Smooth muscle cell (in vitro differentiated cells): Measurements from ENCODE around the gene ATF3. TPM values are rescaled to one million over a fixed set of nuclear protein-coding genes. Genes with fewer than 3 reads are reported as not detected.

Experiments
- DNase-seq: peaks from one replicate; lab custom pipeline; 2025; ENCODE audit not compliant: unreplicated experiment; lab: John Stamatoyannopoulos, UW
- H2AFZ ChIP-seq: fragments of 200-600 bp; sonication (generic); 2 replicates; pipeline ENCODE4 v1.6.0; 2016; ENCODE audit warnings: antibody characterized with exemption, low read depth, mild to moderate bottlenecking
- H3F3A ChIP-seq: fragments of 200-600 bp; sonication (generic); 2 replicates; pipeline ENCODE4 v1.6.0; 2017; ENCODE audit warnings: antibody characterized with exemption, low read depth
- H3K27ac ChIP-seq: fragments of 200-600 bp; sonication (generic); 2 replicates; pipeline ENCODE4 v1.5.1; 2016; ENCODE audit warnings: low read depth, mild to moderate bottlenecking
- H3K27me3 ChIP-seq: fragments of 200-600 bp; sonication (generic); 2 replicates; pipeline ENCODE4 v1.6.1; 2016; ENCODE audit warnings: low read depth, mild to moderate bottlenecking
- H3K36me3 ChIP-seq: fragments of 200-600 bp; sonication (generic); 2 replicates; pipeline ENCODE4 v1.5.1; 2016; ENCODE audit warnings: low read depth
- H3K4me1 ChIP-seq: fragments of 200-600 bp; sonication (generic); 2 replicates; pipeline ENCODE4 v1.5.1; 2016; ENCODE audit warnings: low read depth
- H3K4me2 ChIP-seq: fragments of 200-600 bp; sonication (generic); 2 replicates; pipeline ENCODE4 v1.6.0; 2016; ENCODE audit warnings: mild to moderate bottlenecking
- H3K4me3 ChIP-seq: fragments of 200-600 bp; sonication (generic); 2 replicates; pipeline ENCODE4 v1.5.1; 2016; ENCODE audit warnings: mild to moderate bottlenecking
- H3K79me2 ChIP-seq: fragments of 200-600 bp; sonication (generic); 2 replicates; pipeline ENCODE4 v1.6.0; 2016; ENCODE audit warnings: low read depth, mild to moderate bottlenecking
- H3K9ac ChIP-seq: fragments of 200-600 bp; sonication (generic); 2 replicates; pipeline ENCODE4 v1.6.0; 2016; ENCODE audit warnings: low read depth
- H3K9me3 ChIP-seq: fragments of 200-600 bp; sonication (generic); replicated peaks from 2 replicates; pipeline ENCODE4 v1.5.1; 2016; ENCODE audit warnings: low read depth
- H4K20me1 ChIP-seq: fragments of 200-600 bp; sonication (generic); 2 replicates; pipeline ENCODE4 v1.6.0; 2016; ENCODE audit warnings: low read depth
- CTCF ChIP-seq: fragments of 200-600 bp; sonication (generic); IDR thresholded peaks from 2 replicates; pipeline ENCODE4 v1.5.1; 2017; ENCODE audit warnings: borderline replicate concordance, mild to moderate bottlenecking, antibody characterized with exemption; ENCODE audit not compliant: insufficient read depth, poor library complexity, severe bottlenecking
- WGBS: methylation state at CpG from one replicate; pipeline ENCODE4 v1.1.7; 2016; ENCODE audit warnings: low lambda C conversion rate; 5-methylcytosine and 5-hydroxymethylcytosine counted together
- polyA plus RNA-seq: library from polyadenylated mRNA; unstranded; fragments of >200 nt; fragmentation: Nextera tagmentation; extraction: Ambion mirVana; gene quantifications from 2 replicates; pipeline ENCODE4 v1.2.1, GENCODE V29; 2016
- total RNA-seq: library from RNA; depleted of rRNA; stranded (reverse); fragments of >200 nt; gene quantifications from 2 replicates; pipeline ENCODE4 v1.2.3, GENCODE V29; 2014

The ATF3 gene
- total and polyA plus RNA-seq, 2 experiments from 2014 or later: 152 to 231 TPM

- Histone ChIP-seq H3K9ac (no peak overlapping the region), H3F3A (no peaks in the 10 kb centered on the region), H3K36me3 (no peaks in the 10 kb centered on the region), H3K27ac (no peak overlapping the region), H3K4me1 (peaks cover 9% of the 10 kb centered on the region), H3K4me2 (no peak overlapping the region), H3K9me3 (no peaks in the 10 kb centered on the region), H4K20me1 (no peaks in the 10 kb centered on the region), H2AFZ (no peak overlapping the region), H3K4me3 (no peak overlapping the region), H3K27me3 (no peaks in the 10 kb centered on the region), H3K79me2 (no peaks in the 10 kb centered on the region)
- DNase-seq: no peak
- WGBS: 89% methylated on average over 5 of the region's 5 CpGs
- no peak for TF ChIP-seq CTCF
Observed at GRCh38 chr1:212582291-212582690, 26.3 kb upstream of the ATF3 start.

GRCh38 chr1:212582808-212583615 is 25.5 kb upstream of the ATF3 start:
- 92% methylated on average over 7 of the region's 7 CpGs for whole genome bisulfite sequencing
- H4K20me1 ChIP-seq: no peaks in the 10 kb centered on the region
- H3K9me3 ChIP-seq: no peaks in the 10 kb centered on the region
- DNase-seq: no peak
- H3K9ac ChIP-seq: no peak overlapping the region
- H3K79me2 ChIP-seq: no peaks in the 10 kb centered on the region
- no peaks in the 10 kb centered on the region for H3K27me3 ChIP-seq
- TF ChIP-seq CTCF: no peak
- H3F3A ChIP-seq: no peaks in the 10 kb centered on the region
- no peak overlapping the region for H3K27ac ChIP-seq
- H3K4me1 ChIP-seq: peaks cover 16% of the 10 kb centered on the region
- H2AFZ ChIP-seq: no peak overlapping the region
- H3K4me3 ChIP-seq: no peak overlapping the region
- no peak overlapping the region for H3K4me2 ChIP-seq
- no peaks in the 10 kb centered on the region for H3K36me3 ChIP-seq

DNA sequence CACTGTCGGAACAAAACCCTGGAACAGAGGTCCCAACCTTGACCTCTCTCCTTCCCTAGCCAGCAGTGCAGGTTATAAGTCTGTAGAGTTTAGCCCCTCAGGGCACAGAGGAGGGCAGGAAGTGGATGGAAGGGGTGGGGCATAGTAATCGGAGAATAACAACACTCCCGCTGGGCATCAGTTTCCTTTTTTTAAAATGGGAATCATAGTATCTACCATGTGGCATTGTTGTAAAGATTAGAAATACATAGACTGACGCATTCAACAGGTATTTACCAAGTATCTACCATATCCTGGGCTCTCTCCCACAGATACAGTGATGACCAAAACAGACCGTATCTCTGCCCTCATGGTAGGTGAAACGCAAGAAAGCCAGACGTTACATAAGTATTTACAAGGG is 24.9 kb upstream of the ATF3 start:
- WGBS: 75% methylated on average over 7 of the region's 7 CpGs
- no peaks in the 10 kb centered on the region for H3K79me2 ChIP-seq
- no peak overlapping the region for H3K4me3 ChIP-seq
- H3K9me3 ChIP-seq: no peaks in the 10 kb centered on the region
- H3K9ac ChIP-seq: no peak overlapping the region
- H3K27me3 ChIP-seq: no peaks in the 10 kb centered on the region
- no peak for DNase-seq
- no peaks in the 10 kb centered on the region for H3K36me3 ChIP-seq
- H3F3A ChIP-seq: no peaks in the 10 kb centered on the region
- H4K20me1 ChIP-seq: no peaks in the 10 kb centered on the region
- no peak overlapping the region for H3K4me2 ChIP-seq
- no peak overlapping the region for H2AFZ ChIP-seq
- peaks cover 19% of the 10 kb centered on the region for H3K4me1 ChIP-seq
- TF ChIP-seq CTCF: no peak
- no peak overlapping the region for H3K27ac ChIP-seq
